ENCODE measurements around the gene DGKI.

DGKI gene

DNA sequence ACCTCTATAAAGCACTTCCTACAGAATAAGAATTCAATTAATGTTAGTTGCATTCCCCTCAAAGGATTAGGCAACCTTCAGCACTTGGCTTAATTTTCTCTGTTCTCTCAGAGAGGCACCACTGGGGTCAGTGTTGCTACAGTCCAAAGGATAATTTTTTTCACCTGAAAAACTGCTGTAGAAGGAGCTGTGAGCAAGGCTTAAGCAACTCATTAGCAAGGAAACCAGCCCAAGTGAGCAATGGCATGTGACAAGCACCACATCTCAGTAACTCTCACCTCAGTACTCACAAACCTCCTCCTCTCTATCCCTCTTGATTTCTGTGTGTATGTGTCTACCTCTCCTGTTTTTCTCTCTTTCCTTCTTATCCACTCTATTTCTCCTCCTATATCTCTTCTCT lies 55.9 kb downstream of the DGKI start:
- Histone ChIP-seq H3K79me1 (ENCODE audit: low read length) (no peaks in the 10 kb centered on the region), H2BK120ac (ENCODE audit: insufficient read depth, low read length, poor library complexity) (no peak overlapping the region), H3K9ac (ENCODE audit: low read length) (no peak overlapping the region), H3K4me2 (ENCODE audit: low read length) (no peak overlapping the region), H4K8ac (ENCODE audit: low read depth, low read length) (no peak overlapping the region), H3K23ac (ENCODE audit: low read length) (peak overlapping the region; percentile 17), H3K79me2 (ENCODE audit: control insufficient read depth, insufficient read depth, low read length, poor library complexity) (no peaks in the 10 kb centered on the region), H2BK5ac (ENCODE audit: low read depth, low read length, poor library complexity) (no peak overlapping the region), H2AK5ac (ENCODE audit: low read length) (no peak overlapping the region), H3K4me1 (ENCODE audit: control insufficient read depth in 1 of 2, insufficient read depth in 2 of 2, low read length in 2 of 2) (no peaks in the 10 kb centered on the region), H3K14ac (ENCODE audit: low read length) (no peak overlapping the region), H3K27ac (ENCODE audit: low read depth, low read length) (no peak overlapping the region), H3K4me3 (ENCODE audit: low read depth, low read length) (no peak overlapping the region), H3K9me3 (ENCODE audit: insufficient read depth, low read depth, low read length) (no peaks in the 10 kb centered on the region), H3K18ac (ENCODE audit: low read length) (no peak overlapping the region), H4K12ac (ENCODE audit: low read depth, low read length) (no peak overlapping the region), H4K91ac (ENCODE audit: low read depth, low read length) (no peak overlapping the region), H3K4ac (ENCODE audit: low read depth, low read length) (no peak overlapping the region), H2AFZ (ENCODE audit: insufficient read depth, low read length, poor library complexity) (no peak overlapping the region), H2BK12ac (ENCODE audit: low read length) (no peak overlapping the region), H3K36me3 (ENCODE audit: control insufficient read depth in 1 of 2, insufficient read depth in 2 of 2, low read length in 2 of 2) (no peaks in the 10 kb centered on the region), H3K27me3 (ENCODE audit: insufficient read depth, low read length) (no peaks in the 10 kb centered on the region)
- no peak for DNase-seq

DNA sequence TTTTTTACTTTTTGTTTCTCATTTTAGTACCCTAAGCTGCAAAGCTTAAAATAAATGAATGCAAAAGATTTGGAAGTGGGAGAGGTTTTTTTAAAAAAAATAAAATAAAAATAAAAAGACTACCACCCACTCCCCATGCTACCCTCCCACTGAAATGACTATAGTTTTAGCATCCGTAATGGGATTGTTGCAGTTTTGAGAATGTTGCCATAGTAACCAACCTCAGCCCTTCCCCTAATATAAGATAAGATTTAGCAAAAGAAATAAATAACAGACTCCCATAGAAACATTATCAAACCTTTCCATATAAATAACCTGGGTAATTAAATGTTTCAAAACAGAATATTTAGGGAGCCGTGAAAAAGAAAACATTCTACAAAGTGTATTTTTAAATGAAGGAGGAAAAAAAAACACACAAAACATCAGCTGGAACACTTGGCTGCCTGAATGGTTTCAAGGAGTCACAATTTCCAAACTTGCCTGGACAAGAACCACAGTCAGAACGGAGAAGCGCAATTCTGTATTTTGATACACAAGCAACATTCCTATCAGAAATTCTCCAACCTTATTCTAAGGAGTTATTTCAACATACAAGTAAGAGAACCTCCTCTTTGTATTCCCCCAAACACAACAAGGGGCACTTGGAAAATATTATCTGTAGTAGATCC lies 57.4 kb downstream of the DGKI start:
- no peak for DNase-seq
- Histone ChIP-seq H2BK120ac (ENCODE audit: insufficient read depth, low read length, poor library complexity) (no peak overlapping the region), H3K18ac (ENCODE audit: low read length) (no peak overlapping the region), H3K9me3 (ENCODE audit: insufficient read depth, low read depth, low read length) (no peaks in the 10 kb centered on the region), H3K4me2 (ENCODE audit: low read length) (no peak overlapping the region), H3K4me1 (ENCODE audit: control insufficient read depth in 1 of 2, insufficient read depth in 2 of 2, low read length in 2 of 2) (no peaks in the 10 kb centered on the region), H3K79me1 (ENCODE audit: low read length) (no peaks in the 10 kb centered on the region), H3K9ac (ENCODE audit: low read length) (no peak overlapping the region), H2BK5ac (ENCODE audit: low read depth, low read length, poor library complexity) (no peak overlapping the region), H2BK12ac (ENCODE audit: low read length) (no peak overlapping the region), H4K91ac (ENCODE audit: low read depth, low read length) (no peak overlapping the region), H3K36me3 (ENCODE audit: control insufficient read depth in 1 of 2, insufficient read depth in 2 of 2, low read length in 2 of 2) (no peaks in the 10 kb centered on the region), H2AFZ (ENCODE audit: insufficient read depth, low read length, poor library complexity) (no peak overlapping the region), H4K8ac (ENCODE audit: low read depth, low read length) (no peak overlapping the region), H3K14ac (ENCODE audit: low read length) (no peak overlapping the region), H3K79me2 (ENCODE audit: control insufficient read depth, insufficient read depth, low read length, poor library complexity) (no peaks in the 10 kb centered on the region), H3K4me3 (ENCODE audit: low read depth, low read length) (no peak overlapping the region), H3K27me3 (ENCODE audit: insufficient read depth, low read length) (no peaks in the 10 kb centered on the region), H2AK5ac (ENCODE audit: low read length) (no peak overlapping the region), H4K12ac (ENCODE audit: low read depth, low read length) (no peak overlapping the region), H3K27ac (ENCODE audit: low read depth, low read length) (no peak overlapping the region), H3K4ac (ENCODE audit: low read depth, low read length) (no peak overlapping the region), H3K23ac (ENCODE audit: low read length) (no peak overlapping the region)
- WGBS (ENCODE audit: extremely low coverage, insufficient coverage, insufficient read length), result no CpG with 5 or more reads among the region's 4 CpGs

DNA sequence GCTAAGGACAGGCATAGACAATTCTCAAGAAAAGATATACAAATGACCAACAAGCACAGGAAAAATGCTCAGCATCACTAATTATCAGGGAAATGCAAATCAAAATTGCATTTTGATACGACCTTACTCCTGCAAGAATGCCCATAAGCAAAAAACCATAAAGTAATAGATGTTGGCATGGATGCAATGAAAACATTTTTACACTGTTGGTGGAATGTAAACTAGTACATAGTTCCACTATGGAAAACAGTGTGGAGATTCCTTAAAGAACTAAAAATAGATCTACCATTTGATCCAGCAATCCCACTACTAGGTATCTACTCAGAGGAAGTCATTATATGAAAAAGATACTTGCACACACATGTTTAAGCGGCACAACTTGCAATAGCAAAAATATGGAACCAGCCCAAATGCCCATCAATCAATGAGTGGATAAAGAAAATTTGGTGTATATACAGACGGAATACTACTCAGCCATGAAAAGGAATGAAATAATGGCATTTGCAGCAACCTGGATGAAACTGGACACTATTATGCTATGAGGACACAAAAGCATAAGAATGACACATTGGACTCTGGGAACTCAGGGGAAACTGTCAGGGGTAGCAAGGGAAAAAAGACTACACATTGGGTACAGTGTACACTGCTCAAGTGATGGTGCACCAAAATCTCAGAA lies 59.3 kb downstream of the DGKI start:
- Histone ChIP-seq H3K4me1 (ENCODE audit: control insufficient read depth in 1 of 2, insufficient read depth in 2 of 2, low read length in 2 of 2) (no peaks in the 10 kb centered on the region), H3K4me2 (ENCODE audit: low read length) (no peak overlapping the region), H3K9ac (ENCODE audit: low read length) (no peak overlapping the region), H3K4ac (ENCODE audit: low read depth, low read length) (no peak overlapping the region), H3K9me3 (ENCODE audit: insufficient read depth, low read depth, low read length) (no peaks in the 10 kb centered on the region), H4K8ac (ENCODE audit: low read depth, low read length) (no peak overlapping the region), H2BK5ac (ENCODE audit: low read depth, low read length, poor library complexity) (no peak overlapping the region), H2BK120ac (ENCODE audit: insufficient read depth, low read length, poor library complexity) (no peak overlapping the region), H3K18ac (ENCODE audit: low read length) (no peak overlapping the region), H3K4me3 (ENCODE audit: low read depth, low read length) (no peak overlapping the region), H3K79me1 (ENCODE audit: low read length) (no peaks in the 10 kb centered on the region), H3K23ac (ENCODE audit: low read length) (no peak overlapping the region), H2BK12ac (ENCODE audit: low read length) (no peak overlapping the region), H3K14ac (ENCODE audit: low read length) (no peak overlapping the region), H3K27me3 (ENCODE audit: insufficient read depth, low read length) (no peaks in the 10 kb centered on the region), H4K91ac (ENCODE audit: low read depth, low read length) (no peak overlapping the region), H3K36me3 (ENCODE audit: control insufficient read depth in 1 of 2, insufficient read depth in 2 of 2, low read length in 2 of 2) (no peaks in the 10 kb centered on the region), H4K12ac (ENCODE audit: low read depth, low read length) (no peak overlapping the region), H2AK5ac (ENCODE audit: low read length) (no peak overlapping the region), H3K27ac (ENCODE audit: low read depth, low read length) (no peak overlapping the region), H3K79me2 (ENCODE audit: control insufficient read depth, insufficient read depth, low read length, poor library complexity) (no peaks in the 10 kb centered on the region), H2AFZ (ENCODE audit: insufficient read depth, low read length, poor library complexity) (no peak overlapping the region)
- WGBS (ENCODE audit: extremely low coverage, insufficient coverage, insufficient read length), result no CpG with 5 or more reads among the region's 3 CpGs
- no peak for DNase-seq

DNA sequence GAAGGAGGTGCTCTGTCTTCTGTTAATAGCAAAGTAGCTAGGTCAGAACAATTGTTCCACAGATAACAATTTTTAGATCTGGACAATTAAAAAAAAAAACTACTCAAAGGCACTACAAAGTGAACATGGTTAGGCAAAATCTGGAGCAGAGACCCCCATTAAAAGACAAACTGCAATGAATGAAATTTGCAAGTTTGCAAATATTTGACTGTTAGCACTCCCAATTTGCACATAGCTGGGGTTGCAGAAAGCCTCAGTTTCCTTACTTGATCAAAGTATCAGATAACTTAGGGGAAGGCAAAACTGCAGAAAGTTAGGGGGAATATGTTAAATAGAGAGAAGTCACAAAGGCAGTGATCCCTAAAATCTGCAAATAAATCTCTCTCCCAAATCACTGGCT lies 68.3 kb downstream of the DGKI start:
- Histone ChIP-seq H3K27me3 (ENCODE audit: insufficient read depth, low read length) (no peaks in the 10 kb centered on the region), H2BK120ac (ENCODE audit: insufficient read depth, low read length, poor library complexity) (no peak overlapping the region), H3K79me2 (ENCODE audit: control insufficient read depth, insufficient read depth, low read length, poor library complexity) (no peaks in the 10 kb centered on the region), H4K91ac (ENCODE audit: low read depth, low read length) (no peak overlapping the region), H3K36me3 (ENCODE audit: control insufficient read depth in 1 of 2, insufficient read depth in 2 of 2, low read length in 2 of 2) (no peaks in the 10 kb centered on the region), H3K79me1 (ENCODE audit: low read length) (no peaks in the 10 kb centered on the region), H3K4me1 (ENCODE audit: control insufficient read depth in 1 of 2, insufficient read depth in 2 of 2, low read length in 2 of 2) (no peaks in the 10 kb centered on the region), H3K9me3 (ENCODE audit: insufficient read depth, low read depth, low read length) (peaks cover 2% of the 10 kb centered on the region), H3K14ac (ENCODE audit: low read length) (no peak overlapping the region), H3K4ac (ENCODE audit: low read depth, low read length) (no peak overlapping the region), H2BK5ac (ENCODE audit: low read depth, low read length, poor library complexity) (no peak overlapping the region), H3K9ac (ENCODE audit: low read length) (no peak overlapping the region), H3K4me2 (ENCODE audit: low read length) (no peak overlapping the region), H4K8ac (ENCODE audit: low read depth, low read length) (no peak overlapping the region), H3K23ac (ENCODE audit: low read length) (no peak overlapping the region), H3K4me3 (ENCODE audit: low read depth, low read length) (no peak overlapping the region), H2AK5ac (ENCODE audit: low read length) (no peak overlapping the region), H4K12ac (ENCODE audit: low read depth, low read length) (no peak overlapping the region), H3K27ac (ENCODE audit: low read depth, low read length) (no peak overlapping the region), H3K18ac (ENCODE audit: low read length) (no peak overlapping the region), H2AFZ (ENCODE audit: insufficient read depth, low read length, poor library complexity) (no peak overlapping the region), H2BK12ac (ENCODE audit: low read length) (no peak overlapping the region)
- DNase-seq, result no peak

All from trophoblast cell (in vitro differentiated cells and primary cell).